Activated T-helper 9 cell treated with anti-CD3 and anti-CD28 coated beads, Interleukin-2, amount 50 U/mL, for 16 hours (primary cell): ENCODE data around the gene AGTPBP1.
"Not testable (repeated sequence)": the region's sequence is repeated elsewhere in the genome, so short reads cannot be mapped to it uniquely, and the experiment has no call there.

Experiments
- DNase-seq: peaks from one replicate; pipeline ENCODE4 v3.0.0-alpha.2; 2020; ENCODE audit warnings: low read depth

AGTPBP1 gene

DNA sequence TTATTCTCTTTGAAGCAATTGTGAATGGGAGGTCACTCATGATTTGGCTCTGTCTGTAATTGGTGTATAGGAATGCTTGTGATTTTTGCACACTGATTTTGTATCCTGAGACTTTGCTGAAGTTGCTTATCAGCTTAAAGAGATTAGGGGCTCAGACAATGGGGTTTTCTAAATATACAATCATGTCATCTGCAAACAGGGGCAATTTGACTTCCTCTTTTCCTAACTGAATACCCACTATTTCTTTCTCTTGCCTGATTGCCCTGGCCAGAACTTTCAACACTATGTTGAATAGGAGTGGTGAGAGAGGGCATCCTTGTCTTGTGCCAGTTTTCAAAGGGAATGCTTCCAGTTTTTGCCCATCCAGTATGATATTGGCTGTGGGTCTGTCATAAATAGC lies 22.3 kb downstream of the AGTPBP1 start:
- not testable (repeated sequence) for DNase-seq

DNA sequence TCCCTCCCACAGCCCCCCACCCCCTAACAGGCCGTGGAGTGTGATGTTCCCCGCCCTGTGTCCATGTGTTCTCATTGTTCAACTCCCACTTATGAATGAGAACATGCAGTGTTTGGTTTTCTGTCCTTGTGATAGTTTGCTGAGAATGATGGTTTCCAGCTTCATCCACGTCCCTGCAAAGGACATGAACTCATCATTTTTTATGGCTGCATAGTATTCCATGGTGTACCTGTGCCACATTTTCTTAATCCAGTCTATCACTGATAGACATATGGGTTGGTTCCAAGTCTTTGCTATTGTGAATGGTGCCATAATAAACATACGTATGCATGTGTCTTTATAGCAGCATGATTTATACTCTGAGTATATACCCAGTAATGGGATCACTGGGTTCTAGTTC lies 23.9 kb downstream of the AGTPBP1 start:
- DNase-seq, result not testable (repeated sequence)

DNA sequence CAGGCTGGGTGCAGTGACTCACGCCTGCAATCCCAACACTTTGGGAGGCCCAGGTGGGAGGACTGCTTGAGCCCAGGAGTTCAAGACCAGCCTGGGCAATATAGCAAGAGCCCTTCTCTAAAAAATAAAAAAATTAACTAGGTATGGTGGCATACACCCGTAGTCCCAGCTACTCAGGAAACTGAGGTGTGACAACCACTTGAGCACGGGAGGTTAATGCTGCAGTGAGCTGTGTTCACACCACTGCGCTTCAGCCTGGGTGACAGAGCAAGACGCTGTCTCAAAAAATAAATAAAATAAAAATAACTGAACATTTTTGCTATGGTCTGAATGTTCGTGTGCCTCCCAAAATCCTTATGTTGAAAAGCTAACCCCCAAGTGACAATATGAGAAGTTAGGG lies 24.5 kb downstream of the AGTPBP1 start:
- no peak for DNase-seq

DNA sequence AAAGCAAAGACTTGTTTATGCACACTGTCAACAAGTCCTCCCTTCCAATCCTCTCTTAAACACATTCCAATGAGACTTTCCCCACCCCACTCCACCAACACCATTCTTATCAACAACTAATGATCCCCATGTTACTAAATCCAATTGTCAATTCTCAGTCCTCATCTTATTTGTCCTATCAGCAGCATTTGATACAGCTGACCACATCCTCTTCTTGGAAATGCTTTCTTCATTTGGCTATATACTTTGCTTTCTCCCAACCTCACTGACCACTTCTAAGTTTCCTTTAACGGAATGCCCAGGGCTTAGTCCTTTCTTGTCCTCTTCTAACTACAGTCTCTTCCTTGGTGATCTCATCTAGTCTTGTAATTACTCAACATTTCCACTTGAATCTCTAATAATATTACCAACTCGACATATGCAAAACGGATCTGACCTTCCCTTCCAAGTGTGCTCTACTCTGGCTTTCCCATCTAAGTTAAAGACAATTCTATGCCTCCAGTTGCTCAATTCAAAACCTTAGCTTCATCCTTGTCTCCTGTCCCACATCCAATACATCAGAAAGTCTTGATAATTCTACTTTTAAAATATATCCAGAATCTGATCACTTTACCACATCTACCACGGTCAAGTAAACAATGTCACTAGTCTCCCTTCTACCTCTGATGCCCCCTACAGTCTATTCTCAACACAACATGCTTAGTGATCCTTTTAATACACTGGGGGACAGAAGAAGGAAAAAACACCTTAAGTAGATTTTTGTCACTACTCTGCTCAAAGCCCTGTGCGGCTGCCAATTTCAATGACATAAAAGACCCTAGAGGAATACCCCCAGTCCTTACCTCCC lies 25.5 kb downstream of the AGTPBP1 start:
- no peak for DNase-seq

DNA sequence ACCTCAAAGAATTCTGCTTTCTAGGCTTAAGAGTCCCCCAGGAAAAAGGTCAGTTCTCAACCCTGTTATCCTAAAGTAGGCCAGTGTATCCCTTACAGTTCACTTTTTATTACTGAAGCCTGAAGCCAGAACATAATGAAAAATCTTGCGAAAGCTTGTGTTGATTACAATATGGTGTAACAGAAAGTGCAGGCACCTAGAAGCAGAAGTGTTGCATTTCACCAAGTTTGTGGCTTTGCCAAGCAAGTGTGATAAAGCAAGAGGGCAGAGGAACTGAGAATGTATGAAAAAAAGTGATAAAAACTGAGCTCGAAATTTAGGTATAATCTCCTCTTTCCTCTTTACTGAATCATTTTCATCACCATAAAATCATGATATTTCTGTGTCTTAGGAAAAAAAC lies 26.2 kb downstream of the AGTPBP1 start:
- no peak for DNase-seq

DNA sequence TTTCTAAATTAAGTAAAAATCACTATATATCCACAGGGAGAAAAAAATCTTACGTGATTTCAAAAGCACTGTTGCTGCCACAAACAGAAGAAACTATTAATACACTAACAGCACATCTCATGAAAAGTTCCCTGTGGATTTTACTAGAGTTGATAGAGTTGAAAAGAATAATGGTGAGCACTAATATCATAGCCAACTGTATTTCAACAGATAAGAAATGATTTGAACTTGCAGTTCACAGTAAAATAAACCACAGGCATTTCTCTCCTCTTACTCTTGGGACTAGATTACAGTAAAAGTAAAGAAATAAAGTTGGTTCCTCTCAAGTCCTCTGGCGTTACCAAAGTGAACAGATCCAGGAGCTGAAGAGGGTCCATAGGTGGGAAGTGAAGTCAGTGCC lies 27.9 kb downstream of the AGTPBP1 start:
- no peak for DNase-seq

DNA sequence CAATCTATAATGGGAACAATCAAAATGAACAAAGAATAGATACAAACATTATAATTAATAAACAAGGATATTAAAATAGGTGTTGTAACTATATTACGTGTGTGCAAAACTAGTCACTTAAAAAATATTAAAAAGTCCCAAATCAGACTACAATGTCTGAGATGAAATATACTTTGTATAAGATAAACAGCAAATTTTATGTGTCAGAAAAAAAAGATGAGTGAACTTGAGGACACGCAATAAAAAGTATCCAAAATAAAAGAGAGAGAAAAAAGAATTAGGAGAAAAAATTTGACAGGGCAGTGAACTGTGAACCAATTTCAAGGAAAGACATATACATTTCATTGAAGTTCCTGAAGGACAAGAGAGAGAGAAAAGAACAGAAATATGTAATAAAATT lies 37.0 kb downstream of the AGTPBP1 start:
- no peak for DNase-seq

DNA sequence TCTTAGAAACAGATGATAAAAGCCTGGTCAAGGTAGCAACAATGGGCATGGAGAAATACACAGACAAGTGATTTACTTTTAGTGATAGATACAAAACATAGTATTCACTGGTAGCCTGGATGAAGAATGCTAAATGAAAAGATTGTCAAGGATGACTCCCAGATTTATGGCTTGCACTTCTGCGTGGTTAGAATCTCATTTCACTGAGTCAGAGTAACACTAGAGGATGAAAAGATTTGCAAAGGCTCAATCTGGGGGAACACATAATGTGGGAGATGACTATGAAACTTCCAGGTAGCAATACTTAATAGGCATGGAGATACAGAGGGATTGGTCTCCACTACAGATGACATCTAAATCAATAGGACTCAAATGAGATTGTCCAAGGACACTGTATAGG lies 38.4 kb downstream of the AGTPBP1 start:
- no peak for DNase-seq

DNA sequence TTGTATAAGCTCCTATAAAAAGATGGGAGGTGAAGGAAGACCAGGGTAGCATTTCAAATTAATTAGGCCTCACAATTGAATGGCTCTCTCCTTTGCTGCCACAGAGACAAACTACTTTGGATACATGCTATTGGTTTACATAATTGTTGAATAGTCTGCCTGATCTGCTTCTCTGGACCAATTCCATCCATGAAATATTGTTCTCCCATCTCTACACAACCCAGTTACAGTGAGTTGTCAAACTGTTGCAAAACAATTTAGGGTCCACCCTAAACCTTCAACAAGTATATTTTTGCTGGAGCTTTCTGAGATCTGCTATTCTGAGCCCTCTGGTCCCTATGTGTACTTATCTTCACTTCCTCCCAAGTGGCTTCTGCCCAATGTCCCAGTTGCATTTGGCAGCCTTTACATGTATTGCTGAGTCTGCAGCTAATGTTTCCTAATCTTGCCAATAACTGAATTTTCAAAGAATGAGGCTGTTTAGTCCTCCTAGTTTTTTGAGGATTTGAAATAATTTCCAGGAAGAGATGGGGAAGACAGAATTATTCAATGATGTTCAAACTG lies 38.9 kb downstream of the AGTPBP1 start:
- DNase-seq, result no peak

DNA sequence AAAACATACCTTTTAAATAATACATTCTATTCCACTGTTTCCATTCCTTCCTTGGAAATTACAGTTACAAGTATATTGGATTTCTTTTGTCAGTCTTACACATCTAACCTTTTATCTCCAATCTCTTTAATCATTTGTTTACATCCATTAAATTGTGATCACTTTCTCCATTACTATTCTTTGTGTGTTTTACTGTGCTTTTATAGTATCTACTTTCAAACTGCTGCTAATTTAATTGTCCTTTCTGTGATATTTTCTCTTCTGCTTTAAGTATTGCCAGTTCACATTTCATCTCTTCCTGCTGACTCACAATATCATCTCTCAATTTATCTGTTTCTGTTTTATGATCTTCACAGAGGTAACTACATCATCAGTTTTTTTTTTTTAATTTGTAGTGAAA lies 39.6 kb downstream of the AGTPBP1 start:
- DNase-seq, result no peak

DNA sequence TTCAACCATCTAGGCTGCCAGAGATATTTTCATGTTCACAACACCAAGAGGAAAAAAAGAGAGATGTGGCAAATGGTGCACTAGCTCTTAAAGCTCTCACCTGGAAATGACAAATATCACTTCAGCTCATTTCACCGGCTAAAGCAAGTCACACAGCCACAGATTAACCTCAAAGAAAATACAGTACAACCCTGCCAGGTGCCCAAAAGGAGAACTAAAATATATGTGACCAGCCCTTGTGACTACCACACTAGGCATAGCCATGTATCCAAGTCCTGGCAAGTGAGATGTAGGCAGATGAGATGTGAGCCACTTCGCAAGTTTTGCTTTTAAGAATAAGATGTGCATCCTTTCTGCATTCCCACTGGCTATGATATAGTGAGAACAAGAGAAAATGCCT lies 41.4 kb downstream of the AGTPBP1 start:
- DNase-seq, result no peak

DNA sequence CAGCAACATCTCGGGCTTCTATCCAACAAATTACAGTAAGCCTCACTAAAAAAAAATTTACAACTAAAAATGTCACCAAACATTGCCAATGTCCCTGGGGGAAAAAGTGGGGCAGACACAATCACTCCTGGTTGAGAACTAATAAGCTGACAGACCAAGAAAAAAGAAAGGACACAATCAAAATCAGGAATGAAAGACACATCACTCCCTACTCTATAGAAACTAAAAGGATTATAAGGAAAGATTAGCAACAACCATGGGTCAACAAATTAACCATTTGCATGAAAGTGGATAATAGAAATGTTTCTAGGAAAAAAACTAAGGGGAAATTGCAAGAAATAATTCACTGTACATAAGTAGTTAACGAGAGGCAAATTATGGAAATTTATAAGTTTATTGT lies 53.4 kb downstream of the AGTPBP1 start:
- DNase-seq, result no peak

DNA sequence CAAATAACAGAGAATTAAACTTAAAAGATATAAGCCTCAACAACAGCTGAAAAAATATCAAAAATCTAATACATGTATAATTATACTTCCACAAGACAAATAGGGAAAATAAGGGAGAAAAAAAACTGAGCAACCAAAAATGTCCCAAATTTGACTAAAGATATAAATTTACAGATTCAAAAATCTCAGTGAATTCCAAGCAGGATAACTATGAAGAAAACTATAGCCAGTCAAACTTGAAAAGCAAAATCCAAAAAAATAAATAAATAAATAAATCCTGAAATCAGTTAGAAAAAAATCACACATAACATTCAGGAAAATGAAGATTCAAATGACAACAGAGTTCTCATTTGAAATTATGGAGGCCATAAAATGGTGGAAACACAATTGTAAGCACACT lies 56.7 kb downstream of the AGTPBP1 start:
- no peak for DNase-seq

DNA sequence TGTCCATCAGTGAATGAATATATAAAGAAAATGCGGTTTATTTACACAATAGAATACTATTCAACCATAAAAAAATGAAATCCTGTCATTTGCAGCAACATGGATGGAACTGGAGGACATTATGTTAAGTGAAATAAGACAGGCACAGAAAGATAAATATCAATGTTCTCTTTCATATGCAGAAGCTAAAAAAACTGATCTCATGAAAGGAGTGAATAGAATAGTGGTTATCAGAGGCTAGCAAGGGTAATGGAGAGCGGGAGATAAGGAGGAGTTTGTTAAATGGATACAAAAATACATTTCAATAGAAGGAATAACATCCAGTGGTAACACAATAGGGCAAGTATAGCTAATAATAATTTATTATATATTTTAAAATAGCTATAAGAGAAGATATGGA lies 65.0 kb downstream of the AGTPBP1 start:
- no peak for DNase-seq

DNA sequence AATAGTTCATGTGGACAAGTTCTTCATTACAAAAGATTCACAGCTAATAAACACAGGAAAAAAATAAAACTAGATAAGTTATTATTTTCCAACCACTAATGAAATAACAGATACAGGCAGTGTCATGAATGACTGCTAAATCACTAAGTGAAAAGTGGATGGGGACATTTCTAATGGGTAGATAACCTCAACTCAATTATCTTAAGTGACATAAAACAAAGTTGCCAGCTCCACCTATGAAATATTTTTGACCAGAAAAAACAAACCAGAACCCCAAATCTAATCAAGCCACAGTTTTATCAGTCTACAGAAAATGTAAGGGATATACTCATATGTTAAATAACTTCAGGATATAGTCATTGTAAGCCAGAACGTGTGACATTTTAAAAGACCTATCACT lies 74.4 kb downstream of the AGTPBP1 start:
- DNase-seq, result no peak

DNA sequence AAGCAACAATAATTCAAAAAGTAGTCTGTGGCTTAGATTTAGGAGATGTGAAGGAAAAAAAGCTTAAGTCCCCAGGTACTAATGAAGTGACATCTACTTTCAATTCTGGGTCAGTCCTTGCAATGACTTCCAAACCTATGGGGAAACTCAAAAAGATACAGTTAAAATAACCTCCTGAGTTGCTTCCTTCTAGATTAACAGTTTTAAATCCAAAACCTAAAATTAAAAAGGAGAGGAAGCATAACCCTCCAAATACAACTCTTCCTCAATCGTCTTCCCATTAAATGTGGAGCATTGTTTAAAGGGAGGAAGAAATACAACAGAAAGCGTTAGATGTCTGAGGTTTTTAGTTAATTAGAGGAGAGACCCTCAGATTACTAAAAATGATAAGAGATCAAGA lies 75.7 kb downstream of the AGTPBP1 start:
- no peak for DNase-seq

DNA sequence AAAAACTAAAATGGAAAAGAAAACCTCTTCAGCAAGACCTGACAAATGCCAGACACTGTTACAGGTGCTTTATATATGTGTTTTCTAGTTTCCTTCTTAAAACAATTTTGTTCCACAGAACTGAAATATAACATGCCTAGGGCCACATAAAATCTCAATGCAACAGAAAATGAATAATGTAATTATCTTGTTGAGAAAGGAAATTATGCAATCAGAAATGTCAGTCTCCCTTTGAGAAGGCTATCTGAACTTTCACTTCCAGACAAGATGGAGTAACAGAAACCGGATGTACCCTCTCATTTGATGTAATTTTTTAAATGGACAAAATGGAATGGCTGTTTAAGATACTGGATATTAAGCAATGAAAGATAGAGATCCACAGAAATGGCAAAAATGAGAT lies 79.2 kb downstream of the AGTPBP1 start:
- DNase-seq, result no peak

DNA sequence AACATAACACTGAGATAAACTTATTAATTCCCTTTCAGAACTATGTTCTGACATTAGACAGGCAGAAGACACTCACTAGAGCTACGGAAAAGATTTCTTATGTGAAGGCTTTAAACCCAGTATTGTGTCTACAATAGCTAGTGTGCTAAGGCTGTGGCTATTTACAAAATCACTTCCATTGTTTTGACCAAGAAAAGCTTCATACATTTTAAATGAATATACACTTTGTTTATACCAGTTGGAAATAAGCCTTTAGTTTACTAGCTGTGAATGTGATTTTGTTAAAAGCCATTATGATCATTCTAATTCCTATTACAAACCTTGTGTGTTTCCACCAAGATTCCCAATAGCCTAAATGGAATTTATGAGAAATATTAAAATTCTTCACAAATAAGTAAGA lies 83.0 kb downstream of the AGTPBP1 start:
- DNase-seq, result no peak

DNA sequence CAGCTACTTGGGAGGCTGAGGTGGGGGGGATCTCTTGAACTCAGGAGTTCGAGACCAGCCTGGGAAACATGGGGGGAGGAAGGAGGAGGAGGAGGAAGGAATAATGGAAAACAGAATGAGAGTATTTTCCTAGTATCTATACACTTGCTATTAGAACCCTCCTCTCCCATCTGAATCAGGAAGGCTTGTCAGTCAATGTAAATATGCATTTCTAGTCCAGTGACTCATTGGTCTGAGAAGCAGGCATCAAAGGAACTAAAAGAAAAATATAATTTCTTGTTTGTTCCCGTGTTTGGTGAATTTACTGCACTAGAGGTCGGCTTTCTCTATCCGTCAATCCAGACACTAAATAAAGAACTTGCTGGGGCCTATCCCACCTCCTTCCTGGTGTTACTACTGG lies 88.6 kb downstream of the AGTPBP1 start:
- no peak for DNase-seq

DNA sequence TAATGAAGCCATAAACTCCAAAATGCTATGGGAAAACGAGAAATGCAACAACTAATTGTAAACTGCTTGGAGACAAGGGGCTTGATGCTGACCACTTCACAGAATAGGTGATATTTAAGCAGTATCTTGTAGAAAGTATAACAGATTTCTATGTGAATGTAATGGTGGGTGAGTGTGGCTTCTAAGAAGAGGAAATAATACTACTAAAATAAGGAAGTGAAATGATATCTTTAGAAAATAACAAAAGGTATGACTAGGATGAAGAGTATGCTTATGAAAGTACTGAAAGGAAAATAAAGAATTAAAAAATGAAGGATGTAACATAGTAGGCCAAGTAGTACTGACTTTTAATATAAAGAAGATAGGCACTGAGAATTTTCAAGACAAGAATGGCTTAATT lies 94.2 kb downstream of the AGTPBP1 start:
- DNase-seq, result no peak

DNA sequence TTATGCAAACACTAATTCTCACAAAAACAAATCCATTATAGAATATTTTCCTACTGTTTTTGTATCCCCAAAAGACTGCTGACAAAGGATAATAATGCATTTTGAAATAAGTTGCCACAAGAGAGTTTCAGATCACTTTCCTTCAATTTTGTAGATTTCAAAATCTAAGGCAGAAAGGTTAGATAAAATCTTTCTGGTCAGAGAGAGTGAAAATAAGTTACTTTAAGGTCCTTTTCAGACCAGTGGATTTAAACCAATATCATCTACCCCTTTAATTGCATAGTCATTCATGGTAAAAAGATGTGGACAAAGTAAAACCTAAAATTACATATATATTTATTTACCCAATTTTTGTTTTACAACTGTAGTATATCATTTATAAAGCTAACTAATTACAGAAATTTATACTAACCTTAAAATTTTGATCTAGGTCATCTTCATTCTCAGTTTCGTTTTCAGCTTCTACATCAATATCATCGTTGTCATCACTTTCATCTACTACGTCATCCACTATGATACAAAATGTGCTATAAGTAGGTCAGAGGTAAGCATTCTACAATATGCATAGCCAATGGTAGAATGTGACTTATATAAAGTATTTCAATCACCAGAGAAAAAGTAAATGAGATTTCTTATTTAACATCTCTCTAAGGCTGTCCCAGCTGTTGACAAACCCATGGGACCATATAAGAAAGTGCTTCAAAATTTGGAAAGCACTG lies 95.7 kb downstream of the AGTPBP1 start:
- no peak for DNase-seq

DNA sequence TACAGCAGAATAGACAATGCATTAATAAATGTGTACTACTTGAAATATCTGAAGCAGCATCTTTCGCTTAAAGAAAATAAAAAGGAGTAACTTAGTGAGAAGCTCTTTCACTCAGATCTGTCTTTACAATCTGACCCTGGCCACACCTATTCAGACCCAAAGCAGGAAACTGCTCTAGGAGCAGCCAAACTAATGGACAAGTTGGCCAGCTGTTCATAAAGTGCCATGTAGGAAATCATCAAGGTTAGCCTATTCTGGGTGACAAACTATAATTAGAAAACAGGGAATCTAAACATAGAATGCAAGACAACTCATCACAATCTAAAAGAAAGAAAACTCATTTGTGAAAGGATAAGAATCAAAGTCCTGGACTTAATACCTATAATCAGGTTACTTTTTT lies 101.3 kb downstream of the AGTPBP1 start:
- no peak for DNase-seq

DNA sequence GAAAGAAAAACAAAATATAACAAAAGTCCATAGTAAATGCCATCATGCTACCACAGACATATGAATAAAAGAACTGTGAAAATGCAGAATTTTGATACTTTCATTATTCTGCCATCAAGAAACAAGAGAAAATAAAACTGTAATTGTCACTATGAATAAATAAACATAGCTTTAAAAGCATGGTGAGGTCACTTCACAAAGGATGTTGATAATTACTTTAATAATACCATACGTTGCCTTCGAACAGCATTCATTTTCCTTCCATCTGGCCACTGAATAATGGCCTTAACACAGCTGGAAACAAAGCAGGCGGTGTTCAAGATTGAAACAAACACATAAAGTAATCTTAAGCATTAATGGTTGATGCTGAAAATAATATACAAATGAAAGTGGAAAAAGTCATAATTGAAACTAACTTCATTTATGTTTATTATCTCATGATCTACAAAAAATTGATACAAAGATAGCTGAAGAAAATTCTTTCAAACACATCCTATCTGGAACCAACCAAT lies 102.0 kb downstream of the AGTPBP1 start:
- no peak for DNase-seq
